Stomach smooth muscle (tissue), 2 donors: ENCODE measurements around the gene WDR38.
A peak's percentile ranks its signal among the peaks of the same experiment; 100 is the strongest.
"Not testable (repeated sequence)": the region's sequence is repeated elsewhere in the genome, so short reads cannot be mapped to it uniquely, and the experiment has no call there.

Source experiments
- H3K27ac ChIP-seq: one replicate; pipeline ENCODE4 v1.7.0; 2013; ENCODE audit warnings: mild to moderate bottlenecking, low read length, inconsistent platforms
- H3K27me3 ChIP-seq, 2 donors: one replicate each; pipeline ENCODE4 v1.7.0; 2013; ENCODE audit warnings: low read length in 2 of 2; ENCODE audit not compliant: insufficient read depth in 2 of 2, control insufficient read depth in 1 of 2
- H3K36me3 ChIP-seq, 2 donors: one replicate each; pipeline ENCODE4 v1.7.0; 2013; ENCODE audit warnings: low read length in 2 of 2; ENCODE audit not compliant: control insufficient read depth in 2 of 2, insufficient read depth in 2 of 2
- H3K4me1 ChIP-seq: one replicate; pipeline ENCODE4 v1.7.0; 2013; ENCODE audit warnings: low read length; ENCODE audit not compliant: control insufficient read depth, insufficient read depth
- H3K4me3 ChIP-seq, 2 donors: one replicate each; pipeline ENCODE4 v1.7.0; 2013; ENCODE audit warnings: low read length in 2 of 2
- H3K9ac ChIP-seq, 2 donors: one replicate each; pipeline ENCODE4 v1.7.0; 2013; ENCODE audit warnings: low read length in 2 of 2, mild to moderate bottlenecking in 1 of 2
- H3K9me3 ChIP-seq, 2 donors: one replicate each; pipeline ENCODE4 v1.7.0; 2013; ENCODE audit warnings: low read length in 2 of 2; ENCODE audit not compliant: control insufficient read depth in 2 of 2
- donor health status: healthy.
- donor health status: Pancreatic carcinoma.

The WDR38 gene

GRCh38 chr9:124838132-124838531 is 15.1 kb upstream of the WDR38 start:
- peaks cover 23% of the 10 kb centered on the region for H3K4me1 ChIP-seq
- H3K36me3 ChIP-seq, H3K27me3 ChIP-seq, H3K27ac ChIP-seq, H3K4me3 ChIP-seq, H3K9me3 ChIP-seq, H3K9ac ChIP-seq: not testable (repeated sequence)

GRCh38 chr9:124838567-124839275 is 14.5 kb upstream of the WDR38 start:
- H3K27me3 ChIP-seq, H3K27ac ChIP-seq, H3K36me3 ChIP-seq, H3K9ac ChIP-seq, H3K9me3 ChIP-seq: not testable (repeated sequence)
- peak overlapping the region in 1 of 2 donors; percentile 44 for H3K4me3 ChIP-seq
- H3K4me1 ChIP-seq = peaks cover 23% of the 10 kb centered on the region

DNA sequence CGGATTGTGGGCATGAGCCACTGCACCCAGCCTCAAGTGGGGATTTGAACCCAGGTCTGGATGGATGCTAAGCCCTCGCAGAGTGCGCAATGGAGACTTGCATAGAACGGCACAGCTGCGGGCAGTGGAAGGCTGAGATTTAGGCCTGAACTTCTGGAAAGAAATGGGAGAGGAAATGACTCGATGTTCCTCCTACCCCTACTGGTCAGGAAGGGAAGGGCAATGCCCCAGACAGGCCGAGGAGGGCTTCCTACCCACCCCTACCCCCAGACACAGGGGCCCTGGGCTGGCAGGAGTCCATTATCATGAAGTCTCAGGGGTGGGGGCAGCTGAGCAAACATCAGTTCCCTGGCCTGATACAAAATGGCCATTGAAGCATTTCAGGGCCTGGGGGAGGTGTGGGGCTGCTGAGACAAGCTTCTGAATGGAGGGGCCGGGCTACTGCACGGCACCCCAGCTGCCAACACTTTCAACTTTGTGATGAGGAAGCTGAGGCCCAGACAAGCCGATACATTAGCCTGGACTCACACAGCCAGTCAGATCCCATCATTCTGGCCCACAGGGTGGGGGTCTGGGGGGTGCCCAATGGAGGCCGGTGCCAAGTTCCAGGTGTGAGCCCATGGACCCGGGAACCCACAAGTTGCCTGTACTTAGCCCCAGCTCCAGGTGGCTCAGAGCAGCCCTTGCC is 13.5 kb upstream of the WDR38 start:
- Histone ChIP-seq H3K36me3 (no peaks in the 10 kb centered on the region), H3K4me1 (peaks cover 15% of the 10 kb centered on the region), H3K27ac (no peak overlapping the region), H3K4me3 (no peak overlapping the region), H3K9ac (no peak overlapping the region), H3K9me3 (no peaks in the 10 kb centered on the region), H3K27me3 (no peaks in the 10 kb centered on the region)

- H3K27ac ChIP-seq = no peak overlapping the region
- H3K9me3 ChIP-seq = no peaks in the 10 kb centered on the region
- no peak overlapping the region for H3K4me3 ChIP-seq
- no peak overlapping the region for H3K9ac ChIP-seq
- no peaks in the 10 kb centered on the region for H3K36me3 ChIP-seq
- H3K27me3 ChIP-seq = peaks cover 0 to under 1% of the 10 kb centered on the region in 2 donors
- peaks cover 9% of the 10 kb centered on the region for H3K4me1 ChIP-seq
These were observed 12.9 kb upstream of the WDR38 start for GRCh38 chr9:124840300-124840833.

DNA sequence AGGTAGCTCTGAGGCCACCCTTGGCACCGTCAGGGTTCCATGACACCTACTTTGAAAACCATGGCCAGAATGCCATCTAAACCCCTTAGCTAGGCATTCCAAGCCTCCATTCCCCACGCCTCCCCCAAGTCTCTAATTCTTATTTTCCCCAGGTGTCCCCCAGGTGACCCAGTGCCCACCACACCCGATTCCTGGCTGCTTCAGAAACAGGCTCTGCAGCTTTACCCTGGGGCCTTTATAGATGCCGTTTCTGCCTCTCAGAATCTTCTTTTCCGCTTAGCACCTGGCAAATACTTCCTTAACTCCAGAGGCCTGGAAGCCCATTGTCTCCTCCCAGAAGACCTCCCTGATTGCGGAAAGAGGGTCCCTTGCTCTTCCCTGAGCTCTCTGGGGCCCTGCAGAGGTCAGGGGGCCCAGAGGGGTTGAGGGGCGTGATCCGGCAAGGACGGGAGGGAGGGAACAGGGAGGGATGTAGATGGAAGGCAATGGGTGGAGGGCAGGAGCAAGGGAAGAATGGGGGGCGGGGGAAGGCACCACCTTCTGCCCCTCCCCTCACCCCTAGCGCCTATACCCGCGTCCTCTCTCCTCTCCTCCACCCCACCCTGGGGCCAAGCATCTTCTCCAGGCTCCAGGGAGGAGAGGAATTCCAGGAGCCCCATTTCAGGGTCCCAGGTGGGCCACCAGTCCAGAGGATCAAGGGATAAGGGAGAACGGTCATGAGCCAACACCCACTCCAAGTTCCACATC is 12.0 kb upstream of the WDR38 start:
- no peak overlapping the region for H3K27ac ChIP-seq
- no peak overlapping the region for H3K9ac ChIP-seq
- H3K9me3 ChIP-seq = no peaks in the 10 kb centered on the region
- H3K4me3 ChIP-seq = no peak overlapping the region
- H3K27me3 ChIP-seq = peaks cover 0 to 2% of the 10 kb centered on the region in 2 donors
- H3K36me3 ChIP-seq = no peaks in the 10 kb centered on the region
- H3K4me1 ChIP-seq = peaks cover under 1% of the 10 kb centered on the region

GRCh38 chr9:124843456-124844034 is 9.7 kb upstream of the WDR38 start:
- no peak overlapping the region for H3K27ac ChIP-seq

DNA sequence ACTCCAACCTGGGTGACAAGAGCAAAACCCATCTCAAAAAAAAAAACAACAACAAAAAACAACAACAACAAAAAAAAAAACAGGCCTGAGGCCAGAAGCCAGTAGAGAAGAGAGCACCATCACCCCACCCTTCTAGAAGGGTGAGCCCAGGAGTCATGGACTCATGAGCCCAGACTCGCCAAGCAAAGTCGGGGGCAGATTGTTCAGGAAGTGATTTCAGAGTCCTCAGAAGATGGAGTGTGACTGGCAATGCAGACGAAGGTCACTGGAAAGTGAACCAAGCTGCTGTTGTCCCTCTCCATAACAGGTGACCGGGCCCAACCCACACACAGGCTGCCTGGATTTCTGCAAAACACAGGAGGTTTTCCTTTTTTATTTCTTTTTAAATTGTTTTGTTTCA is 9.0 kb upstream of the WDR38 start:
- Histone ChIP-seq H3K36me3 (no peaks in the 10 kb centered on the region), H3K4me1 (no peaks in the 10 kb centered on the region), H3K27me3 (peaks cover 0 to 2% of the 10 kb centered on the region in 2 donors), H3K4me3 (no peak overlapping the region), H3K27ac (no peak overlapping the region), H3K9me3 (no peaks in the 10 kb centered on the region), H3K9ac (no peak overlapping the region)

More at GRCh38 chr9:124843456-124844034, 9.7 kb upstream of the WDR38 start:
- no peaks in the 10 kb centered on the region for H3K36me3 ChIP-seq
- no peak overlapping the region for H3K9ac ChIP-seq
- no peak overlapping the region for H3K4me3 ChIP-seq
- H3K4me1 ChIP-seq = no peaks in the 10 kb centered on the region
- no peaks in the 10 kb centered on the region for H3K9me3 ChIP-seq
- peaks cover 0 to 2% of the 10 kb centered on the region in 2 donors for H3K27me3 ChIP-seq

DNA sequence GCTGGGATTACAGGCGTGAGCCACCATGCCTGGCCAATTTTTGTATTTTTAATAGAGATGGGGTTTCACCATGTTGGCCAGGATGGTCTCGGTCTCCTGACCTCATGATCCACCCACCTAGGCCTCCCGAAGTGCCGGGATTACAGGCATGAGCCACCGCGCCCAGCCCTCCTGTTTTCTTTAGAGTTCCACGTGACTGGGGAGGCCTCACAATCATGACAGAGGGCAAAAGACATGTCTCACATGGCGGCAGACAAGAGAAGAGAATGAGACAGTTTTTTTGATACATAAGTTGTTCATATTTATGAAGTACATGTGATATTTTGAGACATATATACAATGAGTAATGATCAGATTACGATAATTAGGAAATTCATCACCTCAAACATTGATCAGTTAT is 6.8 kb upstream of the WDR38 start:
- H3K4me3 ChIP-seq, H3K9ac ChIP-seq, H3K27me3 ChIP-seq, H3K9me3 ChIP-seq, H3K27ac ChIP-seq, H3K4me1 ChIP-seq, H3K36me3 ChIP-seq: not testable (repeated sequence)

DNA sequence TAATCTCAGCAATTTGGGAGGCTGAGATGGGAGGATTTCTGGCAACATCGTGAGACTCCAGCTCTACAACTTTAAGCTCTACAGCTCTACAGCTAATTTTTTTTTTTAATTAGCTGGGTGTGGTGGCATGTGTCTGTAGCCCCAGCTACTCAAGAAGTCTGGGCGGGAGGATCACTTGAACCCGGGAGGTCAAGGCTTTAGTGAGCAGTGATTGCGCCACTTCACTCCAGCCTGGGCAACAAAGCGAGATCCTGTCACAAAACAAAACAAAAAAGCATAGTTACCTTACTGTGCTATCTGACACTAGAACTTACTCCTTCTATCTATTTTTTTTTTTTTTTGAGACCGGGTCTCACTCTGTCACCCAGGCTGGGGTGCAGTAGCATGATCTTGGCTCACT is 6.3 kb upstream of the WDR38 start:
- Histone ChIP-seq H3K27me3 (peaks cover 0 to 2% of the 10 kb centered on the region in 2 donors), H3K9ac (no peak overlapping the region), H3K4me3 (no peak overlapping the region), H3K9me3 (no peaks in the 10 kb centered on the region), H3K36me3 (no peaks in the 10 kb centered on the region), H3K27ac (no peak overlapping the region), H3K4me1 (peaks cover 4% of the 10 kb centered on the region)

DNA sequence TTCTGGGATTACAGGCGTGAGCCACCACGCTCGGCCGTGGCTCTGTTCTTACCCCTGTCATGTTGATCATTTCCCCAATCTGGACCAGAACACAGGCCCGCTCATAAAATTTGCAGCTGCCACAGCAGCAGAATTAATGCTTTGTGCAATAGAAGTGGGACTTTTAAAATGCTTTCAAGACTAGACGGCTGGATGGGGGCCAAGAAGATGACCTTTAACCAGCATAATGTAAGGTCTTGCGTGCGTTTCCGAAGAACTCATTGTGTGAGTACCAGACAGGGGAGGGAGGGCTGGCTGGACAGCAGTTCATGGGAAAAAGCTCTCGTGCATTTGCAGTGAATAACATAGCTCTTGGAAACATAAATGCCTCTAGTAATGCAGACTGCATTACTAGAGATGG is 3.5 kb upstream of the WDR38 start:
- Histone ChIP-seq H3K9me3 (no peaks in the 10 kb centered on the region), H3K36me3 (no peaks in the 10 kb centered on the region), H3K9ac (no peak overlapping the region), H3K27ac (no peak overlapping the region), H3K4me3 (no peak overlapping the region), H3K27me3 (peaks cover 0 to 2% of the 10 kb centered on the region in 2 donors), H3K4me1 (peaks cover 19% of the 10 kb centered on the region)
